HEK293 (cell line): Measurements from ENCODE around the gene GPR21.

Experiments
- CTCF ChIA-PET: fragments of 350-600 bp; formaldehyde crosslinking; extraction: SDS; loops from one replicate; lab custom pipeline; 2021; ENCODE audit warnings: antibody characterized with exemption; lab: Yijun Ruan, JAX
- POLR2A ChIA-PET: fragments of 300-600 bp; formaldehyde crosslinking; extraction: SDS; loops from one replicate; lab custom pipeline; 2020; ENCODE audit warnings: antibody characterized with exemption, inconsistent platforms; lab: Yijun Ruan, JAX
- H3K27ac ChIP-seq: fragments of 200-500 bp; sonication (Bioruptor generic); 2 replicates; pipeline ENCODE4 v1.5.1; 2014; ENCODE audit warnings: low read depth, low read length, control low read depth, inconsistent platforms; ENCODE audit errors: extremely low read depth
- H3K36me3 ChIP-seq, 2 experiments: fragments of 200-500 bp in 1 of 2; sonication (Bioruptor generic) in 1 of 2; 1 replicate in 1 of 2; 2 replicates in 1 of 2; pipeline ENCODE4 v1.5.1; 2014 to 2017; ENCODE audit warnings: inconsistent platforms in 2 of 2, low read length in 2 of 2; ENCODE audit not compliant: control insufficient read depth in 2 of 2, insufficient read depth in 1 of 2
- H3K4me1 ChIP-seq: fragments of 200-500 bp; sonication (Bioruptor generic); 2 replicates; pipeline ENCODE4 v1.5.1; 2014; ENCODE audit warnings: mild to moderate bottlenecking, low read length, inconsistent platforms; ENCODE audit not compliant: control insufficient read depth, insufficient read depth
- H3K4me3 ChIP-seq: 2 replicates; pipeline ENCODE4 v1.5.1; 2011; ENCODE audit warnings: low read depth, mild to moderate bottlenecking, control low read depth, low read length, moderate library complexity
- H3K9me3 ChIP-seq: fragments of 200-500 bp; sonication (Bioruptor generic); 2 replicates; pipeline ENCODE4 v1.5.1; 2014; ENCODE audit warnings: low read depth, low read length, inconsistent platforms; ENCODE audit not compliant: control insufficient read depth, insufficient read depth
- GLI4 ChIP-seq: fragments of 450-650 bp; formaldehyde crosslinking; IDR thresholded peaks from 2 replicates; pipeline ENCODE4 v1.5.1; 2016; ENCODE audit warnings: missing biosample characterization, missing genetic modification characterization
- MYNN ChIP-seq: fragments of 450-650 bp; formaldehyde crosslinking; IDR thresholded peaks from 2 replicates; pipeline ENCODE4 v1.5.1; 2016; ENCODE audit warnings: missing biosample characterization, missing genetic modification characterization, borderline replicate concordance
- OVOL3 ChIP-seq: fragments of 450-650 bp; formaldehyde crosslinking; IDR thresholded peaks from 2 replicates; pipeline ENCODE4 v1.5.1; 2016; ENCODE audit warnings: missing biosample characterization, missing genetic modification characterization
- SP2 ChIP-seq: fragments of 450-650 bp; formaldehyde crosslinking; IDR thresholded peaks from 2 replicates; pipeline ENCODE4 v1.5.1; 2016; ENCODE audit warnings: missing biosample characterization, missing genetic modification characterization
- SP7 ChIP-seq: fragments of 450-650 bp; formaldehyde crosslinking; IDR thresholded peaks from 2 replicates; pipeline ENCODE4 v1.5.1; 2016; ENCODE audit warnings: missing biosample characterization, missing genetic modification characterization
- ZNF133 ChIP-seq: fragments of 450-650 bp; formaldehyde crosslinking; IDR thresholded peaks from 2 replicates; pipeline ENCODE4 v1.5.1; 2016; ENCODE audit warnings: missing biosample characterization, missing genetic modification characterization
- ZNF146 ChIP-seq: fragments of 450-650 bp; formaldehyde crosslinking; IDR thresholded peaks from 2 replicates; pipeline ENCODE4 v1.5.1; 2016; ENCODE audit warnings: missing biosample characterization, missing genetic modification characterization
- ZNF16 ChIP-seq: fragments of 450-650 bp; formaldehyde crosslinking; IDR thresholded peaks from 2 replicates; pipeline ENCODE4 v1.5.1; 2016; ENCODE audit warnings: low read depth, missing biosample characterization, missing genetic modification characterization
- ZNF169 ChIP-seq: fragments of 450-650 bp; formaldehyde crosslinking; IDR thresholded peaks from 2 replicates; pipeline ENCODE4 v1.5.1; 2016; ENCODE audit warnings: missing biosample characterization, missing genetic modification characterization
- ZNF274 ChIP-seq, 2 experiments: fragments of 200-500 bp in 1 of 2; fragments of 450-650 bp in 1 of 2; sonication (Bioruptor generic) in 1 of 2; formaldehyde crosslinking in 1 of 2; IDR thresholded peaks; 2 replicates each; pipeline versions ENCODE4 v1.5.1 to v1.6.1; 2014 to 2016; ENCODE audit warnings: borderline replicate concordance in 1 of 2, inconsistent platforms in 1 of 2, low read length in 1 of 2, missing biosample characterization in 1 of 2, missing genetic modification characterization in 1 of 2
- ZNF350 ChIP-seq: fragments of 450-650 bp; formaldehyde crosslinking; IDR thresholded peaks from 2 replicates; pipeline ENCODE4 v1.5.0; 2017; ENCODE audit warnings: missing biosample characterization, mild to moderate bottlenecking, missing genetic modification characterization
- ZNF530 ChIP-seq: fragments of 450-650 bp; formaldehyde crosslinking; IDR thresholded peaks from 2 replicates; pipeline ENCODE4 v1.5.1; 2016; ENCODE audit warnings: low read depth, missing biosample characterization, missing genetic modification characterization
- ZNF571 ChIP-seq: fragments of 450-650 bp; formaldehyde crosslinking; IDR thresholded peaks from 2 replicates; pipeline ENCODE4 v1.5.0; 2017; ENCODE audit warnings: missing biosample characterization, missing genetic modification characterization
- ZNF585B ChIP-seq: fragments of 450-650 bp; formaldehyde crosslinking; IDR thresholded peaks from 2 replicates; pipeline ENCODE4 v1.5.1; 2016; ENCODE audit warnings: missing biosample characterization, missing genetic modification characterization
- ZNF626 ChIP-seq: fragments of 450-650 bp; sonication (Bioruptor Pico); formaldehyde crosslinking; IDR thresholded peaks from 2 replicates; pipeline ENCODE4 v1.5.1; 2018; ENCODE audit warnings: missing biosample characterization, missing genetic modification characterization, inconsistent platforms
- ZNF654 ChIP-seq: fragments of 450-650 bp; formaldehyde crosslinking; IDR thresholded peaks from 2 replicates; pipeline ENCODE4 v1.5.1; 2016; ENCODE audit warnings: low read depth, missing biosample characterization, missing genetic modification characterization
- ZNF660 ChIP-seq: fragments of 450-650 bp; IDR thresholded peaks from 2 replicates; pipeline ENCODE4 v1.5.1; 2018; ENCODE audit warnings: missing biosample characterization, mild to moderate bottlenecking, missing genetic modification characterization
- ZNF664 ChIP-seq: fragments of 450-650 bp; formaldehyde crosslinking; IDR thresholded peaks from 2 replicates; pipeline ENCODE4 v1.5.1; 2016; ENCODE audit warnings: missing biosample characterization, missing genetic modification characterization
- TF ChIP-seq, protein P1 (sequence below): fragments of 450-650 bp; formaldehyde crosslinking; IDR thresholded peaks from 2 replicates; pipeline ENCODE4 v1.5.1; 2016; ENCODE audit warnings: missing biosample characterization, missing genetic modification characterization
- TF ChIP-seq, protein P2 (sequence below): fragments of 450-650 bp; formaldehyde crosslinking; IDR thresholded peaks from 2 replicates; pipeline ENCODE4 v1.5.1; 2016; ENCODE audit warnings: missing biosample characterization, missing genetic modification characterization, borderline replicate concordance
- TF ChIP-seq, protein P3 (sequence below): fragments of 450-650 bp; formaldehyde crosslinking; IDR thresholded peaks from 2 replicates; pipeline ENCODE4 v1.5.1; 2016; ENCODE audit warnings: missing biosample characterization, missing genetic modification characterization
- TF ChIP-seq, protein P4 (sequence below): fragments of 450-650 bp; formaldehyde crosslinking; IDR thresholded peaks from 2 replicates; pipeline ENCODE4 v1.5.1; 2016; ENCODE audit warnings: missing biosample characterization, missing genetic modification characterization

The GPR21 gene

DNA sequence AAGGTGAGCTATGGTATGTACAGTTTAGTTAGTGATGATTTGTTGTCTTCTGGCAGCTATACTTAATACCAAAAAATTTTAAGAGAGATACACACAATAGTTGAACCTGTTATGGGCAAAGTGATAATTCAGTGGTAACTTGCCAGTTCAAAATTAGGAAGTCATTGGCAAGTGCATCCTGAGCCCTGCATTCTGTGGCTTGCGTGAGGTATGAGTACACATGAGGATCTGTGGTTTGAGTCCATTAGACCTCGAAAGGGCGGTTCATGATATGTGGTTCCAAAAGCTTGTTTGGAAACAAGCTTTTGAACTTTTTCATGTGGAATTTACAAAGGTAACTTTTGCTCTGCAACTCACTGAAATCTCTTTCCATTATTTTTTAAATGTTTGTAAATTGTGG lies 47.0 kb downstream of the GPR21 start (continued):
- TF ChIP-seq ZNF664 (tag by site-specific recombination) (no peak), ZNF660 (tag by site-specific recombination) (no peak), ZNF146 (tag by site-specific recombination) (no peak), ZNF133 (no peak), ZNF585B (tag by site-specific recombination) (no peak), ZNF350 (no peak), ZNF626 (tag by site-specific recombination) (no peak), ZNF169 (tag by site-specific recombination) (no peak), ZNF274 (IDR thresholded peaks at IDR 0.05; ENCODE audit: low read length) (no peak), ZNF274 (tag by site-specific recombination; IDR thresholded peaks at IDR 0.05; ENCODE audit: borderline replicate concordance) (no peak)
- TF ChIP-seq, protein P1, sequence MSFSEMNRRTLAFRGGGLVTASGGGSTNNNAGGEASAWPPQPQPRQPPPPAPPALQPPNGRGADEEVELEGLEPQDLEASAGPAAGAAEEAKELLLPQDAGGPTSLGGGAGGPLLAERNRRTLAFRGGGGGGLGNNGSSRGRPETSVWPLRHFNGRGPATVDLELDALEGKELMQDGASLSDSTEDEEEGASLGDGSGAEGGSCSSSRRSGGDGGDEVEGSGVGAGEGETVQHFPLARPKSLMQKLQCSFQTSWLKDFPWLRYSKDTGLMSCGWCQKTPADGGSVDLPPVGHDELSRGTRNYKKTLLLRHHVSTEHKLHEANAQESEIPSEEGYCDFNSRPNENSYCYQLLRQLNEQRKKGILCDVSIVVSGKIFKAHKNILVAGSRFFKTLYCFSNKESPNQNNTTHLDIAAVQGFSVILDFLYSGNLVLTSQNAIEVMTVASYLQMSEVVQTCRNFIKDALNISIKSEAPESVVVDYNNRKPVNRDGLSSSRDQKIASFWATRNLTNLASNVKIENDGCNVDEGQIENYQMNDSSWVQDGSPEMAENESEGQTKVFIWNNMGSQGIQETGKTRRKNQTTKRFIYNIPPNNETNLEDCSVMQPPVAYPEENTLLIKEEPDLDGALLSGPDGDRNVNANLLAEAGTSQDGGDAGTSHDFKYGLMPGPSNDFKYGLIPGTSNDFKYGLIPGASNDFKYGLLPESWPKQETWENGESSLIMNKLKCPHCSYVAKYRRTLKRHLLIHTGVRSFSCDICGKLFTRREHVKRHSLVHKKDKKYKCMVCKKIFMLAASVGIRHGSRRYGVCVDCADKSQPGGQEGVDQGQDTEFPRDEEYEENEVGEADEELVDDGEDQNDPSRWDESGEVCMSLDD, result no peak
- TF ChIP-seq, protein P2, sequence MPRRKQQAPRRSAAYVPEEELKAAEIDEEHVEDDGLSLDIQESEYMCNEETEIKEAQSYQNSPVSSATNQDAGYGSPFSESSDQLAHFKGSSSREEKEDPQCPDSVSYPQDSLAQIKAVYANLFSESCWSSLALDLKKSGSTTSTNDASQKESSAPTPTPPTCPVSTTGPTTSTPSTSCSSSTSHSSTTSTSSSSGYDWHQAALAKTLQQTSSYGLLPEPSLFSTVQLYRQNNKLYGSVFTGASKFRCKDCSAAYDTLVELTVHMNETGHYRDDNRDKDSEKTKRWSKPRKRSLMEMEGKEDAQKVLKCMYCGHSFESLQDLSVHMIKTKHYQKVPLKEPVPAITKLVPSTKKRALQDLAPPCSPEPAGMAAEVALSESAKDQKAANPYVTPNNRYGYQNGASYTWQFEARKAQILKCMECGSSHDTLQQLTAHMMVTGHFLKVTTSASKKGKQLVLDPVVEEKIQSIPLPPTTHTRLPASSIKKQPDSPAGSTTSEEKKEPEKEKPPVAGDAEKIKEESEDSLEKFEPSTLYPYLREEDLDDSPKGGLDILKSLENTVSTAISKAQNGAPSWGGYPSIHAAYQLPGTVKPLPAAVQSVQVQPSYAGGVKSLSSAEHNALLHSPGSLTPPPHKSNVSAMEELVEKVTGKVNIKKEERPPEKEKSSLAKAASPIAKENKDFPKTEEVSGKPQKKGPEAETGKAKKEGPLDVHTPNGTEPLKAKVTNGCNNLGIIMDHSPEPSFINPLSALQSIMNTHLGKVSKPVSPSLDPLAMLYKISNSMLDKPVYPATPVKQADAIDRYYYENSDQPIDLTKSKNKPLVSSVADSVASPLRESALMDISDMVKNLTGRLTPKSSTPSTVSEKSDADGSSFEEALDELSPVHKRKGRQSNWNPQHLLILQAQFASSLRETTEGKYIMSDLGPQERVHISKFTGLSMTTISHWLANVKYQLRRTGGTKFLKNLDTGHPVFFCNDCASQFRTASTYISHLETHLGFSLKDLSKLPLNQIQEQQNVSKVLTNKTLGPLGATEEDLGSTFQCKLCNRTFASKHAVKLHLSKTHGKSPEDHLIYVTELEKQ (tag by site-specific recombination), result no peak
- TF ChIP-seq, all 188 proteins: peak for 0

DNA sequence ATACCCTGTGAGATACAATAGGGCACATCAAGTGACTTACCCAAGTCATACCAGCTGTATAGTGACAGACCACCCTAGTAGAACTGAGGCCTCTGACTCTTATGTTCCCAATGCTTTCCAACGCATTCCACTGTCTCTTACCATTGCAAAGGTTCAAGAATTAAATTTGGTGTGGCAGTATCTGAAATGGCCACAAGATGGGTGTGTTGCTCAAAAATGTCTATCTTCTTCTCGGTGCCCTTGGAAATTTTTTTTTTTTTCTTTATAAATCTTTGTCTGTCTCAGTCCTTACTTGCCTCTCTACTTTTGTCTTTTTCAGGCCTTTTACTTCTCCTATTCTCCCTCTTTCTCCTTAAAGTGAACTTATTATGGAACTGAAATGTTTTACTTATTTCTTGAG lies 48.4 kb downstream of the GPR21 start:
- POLR2A ChIA-PET, result interaction anchor here (0.6 kb wide), 1 partner anchor 61 kb away, joined by 4 read pairs; no protein-coding TSS in a partner anchor
- Histone ChIP-seq H3K4me1 (no peaks in the 10 kb centered on the region), H3K9me3 (no peaks in the 10 kb centered on the region)
- no peak for TF ChIP-seq SP2 (tag by site-specific recombination)
- no peak for TF ChIP-seq ZNF16 (tag by site-specific recombination)
- no peak for TF ChIP-seq ZNF571 (tag by site-specific recombination)
- TF ChIP-seq, protein P3, sequence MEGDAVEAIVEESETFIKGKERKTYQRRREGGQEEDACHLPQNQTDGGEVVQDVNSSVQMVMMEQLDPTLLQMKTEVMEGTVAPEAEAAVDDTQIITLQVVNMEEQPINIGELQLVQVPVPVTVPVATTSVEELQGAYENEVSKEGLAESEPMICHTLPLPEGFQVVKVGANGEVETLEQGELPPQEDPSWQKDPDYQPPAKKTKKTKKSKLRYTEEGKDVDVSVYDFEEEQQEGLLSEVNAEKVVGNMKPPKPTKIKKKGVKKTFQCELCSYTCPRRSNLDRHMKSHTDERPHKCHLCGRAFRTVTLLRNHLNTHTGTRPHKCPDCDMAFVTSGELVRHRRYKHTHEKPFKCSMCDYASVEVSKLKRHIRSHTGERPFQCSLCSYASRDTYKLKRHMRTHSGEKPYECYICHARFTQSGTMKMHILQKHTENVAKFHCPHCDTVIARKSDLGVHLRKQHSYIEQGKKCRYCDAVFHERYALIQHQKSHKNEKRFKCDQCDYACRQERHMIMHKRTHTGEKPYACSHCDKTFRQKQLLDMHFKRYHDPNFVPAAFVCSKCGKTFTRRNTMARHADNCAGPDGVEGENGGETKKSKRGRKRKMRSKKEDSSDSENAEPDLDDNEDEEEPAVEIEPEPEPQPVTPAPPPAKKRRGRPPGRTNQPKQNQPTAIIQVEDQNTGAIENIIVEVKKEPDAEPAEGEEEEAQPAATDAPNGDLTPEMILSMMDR (tag by site-specific recombination), result 0 out of 2 replicates have a peak, but pooled peaks have one; percentile 11
- no peak for TF ChIP-seq SP7 (tag by site-specific recombination)
- TF ChIP-seq MYNN (tag by site-specific recombination), result no peak
- TF ChIP-seq GLI4 (tag by site-specific recombination), result no peak
- TF ChIP-seq, protein P4, sequence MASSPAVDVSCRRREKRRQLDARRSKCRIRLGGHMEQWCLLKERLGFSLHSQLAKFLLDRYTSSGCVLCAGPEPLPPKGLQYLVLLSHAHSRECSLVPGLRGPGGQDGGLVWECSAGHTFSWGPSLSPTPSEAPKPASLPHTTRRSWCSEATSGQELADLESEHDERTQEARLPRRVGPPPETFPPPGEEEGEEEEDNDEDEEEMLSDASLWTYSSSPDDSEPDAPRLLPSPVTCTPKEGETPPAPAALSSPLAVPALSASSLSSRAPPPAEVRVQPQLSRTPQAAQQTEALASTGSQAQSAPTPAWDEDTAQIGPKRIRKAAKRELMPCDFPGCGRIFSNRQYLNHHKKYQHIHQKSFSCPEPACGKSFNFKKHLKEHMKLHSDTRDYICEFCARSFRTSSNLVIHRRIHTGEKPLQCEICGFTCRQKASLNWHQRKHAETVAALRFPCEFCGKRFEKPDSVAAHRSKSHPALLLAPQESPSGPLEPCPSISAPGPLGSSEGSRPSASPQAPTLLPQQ (tag by site-specific recombination), result no peak
- no peak for TF ChIP-seq ZNF530 (tag by site-specific recombination)
- no peak for TF ChIP-seq OVOL3
- peak; percentile 72 for TF ChIP-seq ZNF654 (tag by site-specific recombination)
- TF ChIP-seq, all 188 proteins: peak for 2
- Histone ChIP-seq H3K36me3 (peaks cover 18 to 76% of the 10 kb centered on the region in 2 experiments), H3K27ac (no peak overlapping the region), H3K4me3 (no peak overlapping the region)
- CTCF ChIA-PET, result interaction anchor here (0.6 to 4.7 kb wide), 23 partner anchors 8 to 1461 kb away, joined by 3 to 83 read pairs (median 4); no protein-coding TSS in a partner anchor
